Breast epithelium (tissue), 3 donors: Measurements from ENCODE around the gene TCF23.

Experiments
- CTCF ChIP-seq, 3 donors: fragments of 450-650 bp; IDR thresholded peaks; one replicate each; pipeline ENCODE4 v1.5.1; 2016 to 2017; ENCODE audit warnings: antibody characterized with exemption in 3 of 3, mild to moderate bottlenecking in 3 of 3, moderate library complexity in 3 of 3
- POLR2A ChIP-seq: fragments of 450-650 bp; IDR thresholded peaks from one replicate; pipeline ENCODE4 v1.6.1; 2016; ENCODE audit warnings: antibody characterized with exemption, mild to moderate bottlenecking, moderate library complexity

- no peak for TF ChIP-seq CTCF (IDR thresholded peaks at IDR 0.05)
- TF ChIP-seq POLR2A = no peak
These were observed 17.4 kb upstream of the TCF23 start for GRCh38 chr2:27131429-27131828.
